GM21576 (cell line): Measurements from ENCODE around the gene CELA1.

ENCODE experiments used
- ATAC-seq: cut with Tn5 transposase; IDR thresholded peaks from one replicate; pipeline ENCODE4 v1.9.1; 2021; ENCODE audit warnings: mild to moderate bottlenecking, moderate library complexity; ENCODE audit not compliant: unreplicated experiment

Gene CELA1

GRCh38 chr12:51346581-51346980 is at the start of gene CELA1:
Gene CELA1, minus strand, starts transcription at chr12:51346679. Its CDS starts 41 bp downstream, at chr12:51346638.
- no peak for ATAC-seq

- peak; percentile 40 for ATAC-seq
Observed at GRCh38 chr12:51395283-51396230, 49.1 kb upstream of the CELA1 start.

GRCh38 chr12:51393676-51394545 is 47.4 kb upstream of the CELA1 start:
- no peak for ATAC-seq

- ATAC-seq = no peak
Observed at GRCh38 chr12:51392556-51393237, 46.2 kb upstream of the CELA1 start.

- ATAC-seq = peak; percentile 38
Observed at GRCh38 chr12:51391283-51392123, 45.0 kb upstream of the CELA1 start, which contains the start of gene GALNT6. Gene GALNT6, minus strand, starts transcription at chr12:51391406. Its CDS starts 11,625 bp downstream, at chr12:51379781.

- ATAC-seq = peak; percentile 13
Observed at GRCh38 chr12:51390891-51391282, 44.4 kb upstream of the CELA1 start.

- ATAC-seq = no peak
Observed at GRCh38 chr12:51390457-51390856, 44.0 kb upstream of the CELA1 start.

- no peak for ATAC-seq
Observed at GRCh38 chr12:51389302-51389999, 43.0 kb upstream of the CELA1 start.

- ATAC-seq = no peak
Observed at GRCh38 chr12:51388846-51389245, 42.4 kb upstream of the CELA1 start.

GRCh38 chr12:51388069-51388799 is 41.8 kb upstream of the CELA1 start:
- ATAC-seq = no peak

GRCh38 chr12:51386351-51386750 is 39.9 kb upstream of the CELA1 start:
- ATAC-seq = no peak

- no peak for ATAC-seq
Observed at GRCh38 chr12:51383269-51383905, 36.9 kb upstream of the CELA1 start.

GRCh38 chr12:51382173-51382572 is 35.7 kb upstream of the CELA1 start:
- no peak for ATAC-seq

- ATAC-seq = no peak
Observed at GRCh38 chr12:51381226-51382079, 35.0 kb upstream of the CELA1 start.

GRCh38 chr12:51379571-51379970 is 33.1 kb upstream of the CELA1 start:
- ATAC-seq = no peak

- no peak for ATAC-seq
Observed at GRCh38 chr12:51378749-51379148, 32.3 kb upstream of the CELA1 start.
